HL-60/S4 (cell line): ENCODE results near the gene STMND1.
"Not testable (repeated sequence)": the region's sequence is repeated elsewhere in the genome, so short reads cannot be mapped to it uniquely, and the experiment has no call there.

ENCODE experiments used
- in situ Hi-C: fragments of 300-500 bp; cut with MboI; formaldehyde crosslinking; loops from 2 replicates; pipeline ENCODE4 v1.14.3; 2022; ENCODE audit warnings: low sequenced_read_pairs

STMND1 gene

GRCh38 chr6:17101422-17102257 is at the start of gene STMND1:
Gene STMND1, plus strand, starts transcription at chr6:17102050. Its CDS starts 208 bp downstream, at chr6:17102258.
- in situ Hi-C loops: no loop called here

GRCh38 chr6:17054647-17055046 is 47.2 kb upstream of the STMND1 start:
- in situ Hi-C loops: no loop called here

GRCh38 chr6:17057322-17057721 is 44.5 kb upstream of the STMND1 start:
- in situ Hi-C loops: no loop called here

GRCh38 chr6:17058550-17058949 is 43.3 kb upstream of the STMND1 start:
- in situ Hi-C loops: no loop called here

- in situ Hi-C loops: no loop called here
Observed at GRCh38 chr6:17059022-17059421, 42.8 kb upstream of the STMND1 start.

GRCh38 chr6:17059850-17060249 is 42.0 kb upstream of the STMND1 start:
- in situ Hi-C loops: no loop called here

GRCh38 chr6:17061097-17061496 is 40.8 kb upstream of the STMND1 start:
- in situ Hi-C loops: no loop called here

GRCh38 chr6:17062871-17063440 is 38.9 kb upstream of the STMND1 start:
- in situ Hi-C loops: no loop called here

- in situ Hi-C loops: no loop called here
Observed at GRCh38 chr6:17064975-17065374, 36.9 kb upstream of the STMND1 start.

GRCh38 chr6:17066610-17067009 is 35.2 kb upstream of the STMND1 start:
- in situ Hi-C loops: no loop called here

GRCh38 chr6:17068972-17069371 is 32.9 kb upstream of the STMND1 start:
- in situ Hi-C loops: not testable (repeated sequence)

GRCh38 chr6:17070400-17070799 is 31.4 kb upstream of the STMND1 start:
- in situ Hi-C loops: not testable (repeated sequence)

- in situ Hi-C loops: not testable (repeated sequence)
Observed at GRCh38 chr6:17073596-17073995, 28.3 kb upstream of the STMND1 start.

- in situ Hi-C loops: loop anchor here (25.0 kb wide), 1 partner anchor 794 kb away; no protein-coding TSS in a partner anchor
Observed at GRCh38 chr6:17081273-17081672, 20.6 kb upstream of the STMND1 start.

- in situ Hi-C loops: loop anchor here (25.0 kb wide), 1 partner anchor 795 kb away; no protein-coding TSS in a partner anchor
Observed at GRCh38 chr6:17081860-17082508, 19.9 kb upstream of the STMND1 start.

GRCh38 chr6:17083397-17083796 is 18.5 kb upstream of the STMND1 start:
- in situ Hi-C loops: loop anchor here (25.0 kb wide), 1 partner anchor 796 kb away; no protein-coding TSS in a partner anchor

- in situ Hi-C loops: loop anchor here (25.0 kb wide), 1 partner anchor 799 kb away; no protein-coding TSS in a partner anchor
Observed at GRCh38 chr6:17086469-17086868, 15.4 kb upstream of the STMND1 start.

GRCh38 chr6:17088091-17088611 is 13.7 kb upstream of the STMND1 start:
- in situ Hi-C loops: loop anchor here (25.0 kb wide), 1 partner anchor 801 kb away; no protein-coding TSS in a partner anchor

GRCh38 chr6:17091122-17091521 is 10.7 kb upstream of the STMND1 start:
- in situ Hi-C loops: loop anchor here (25.0 kb wide), 1 partner anchor 804 kb away; no protein-coding TSS in a partner anchor

GRCh38 chr6:17093686-17094085 is 8.2 kb upstream of the STMND1 start:
- in situ Hi-C loops: loop anchor here (25.0 kb wide), 1 partner anchor 806 kb away; no protein-coding TSS in a partner anchor

GRCh38 chr6:17096096-17096495 is 5.8 kb upstream of the STMND1 start:
- in situ Hi-C loops: loop anchor here (25.0 kb wide), 1 partner anchor 809 kb away; no protein-coding TSS in a partner anchor
